Vagina (tissue), 2 donors: ENCODE results near the gene FCHSD2. TPM values are rescaled to one million over a fixed set of nuclear protein-coding genes. Genes with fewer than 3 reads are reported as not detected.
"Not testable (repeated sequence)": the region's sequence is repeated elsewhere in the genome, so short reads cannot be mapped to it uniquely, and the experiment has no call there.

Source experiments
- DNase-seq, 2 donors: peaks; one replicate each; pipeline ENCODE4 v3.0.0-alpha.2; 2017; ENCODE audit errors: extremely low spot score in 2 of 2
- H3K27ac ChIP-seq: fragments of 200-600 bp; sonication (generic); one replicate; pipeline ENCODE4 v1.5.1; 2019
- H3K27me3 ChIP-seq: fragments of 200-600 bp; sonication (generic); one replicate; pipeline ENCODE4 v1.5.1; 2019
- H3K36me3 ChIP-seq, 2 donors: fragments of 200-600 bp; sonication (generic); one replicate each; pipeline ENCODE4 v1.5.1; 2017 to 2019
- H3K4me1 ChIP-seq: fragments of 200-600 bp; sonication (generic); one replicate; pipeline ENCODE4 v1.5.1; 2019
- H3K4me3 ChIP-seq, 2 donors: fragments of 200-600 bp; sonication (generic); 1 replicate in 1 of 2; 2 replicates in 1 of 2; pipeline ENCODE4 v1.5.1; 2016 to 2019
- H3K9me3 ChIP-seq: fragments of 200-600 bp; sonication (generic); one replicate; pipeline ENCODE4 v1.5.1; 2019
- POLR2A ChIP-seq, 2 donors: fragments of 450-650 bp; IDR thresholded peaks; one replicate each; pipeline ENCODE4 v1.6.1; 2017; ENCODE audit warnings: antibody characterized with exemption in 2 of 2, mild to moderate bottlenecking in 2 of 2, moderate library complexity in 2 of 2
- POLR2AphosphoS5 ChIP-seq, 2 donors: sonication (generic); formaldehyde crosslinking; IDR thresholded peaks; one replicate each; pipeline ENCODE4 v1.9.0; 2017; ENCODE audit warnings: antibody characterized with exemption in 2 of 2, mild to moderate bottlenecking in 2 of 2, low read depth in 1 of 2; ENCODE audit not compliant: insufficient read depth in 1 of 2
- intact Hi-C: fragments of 100-400 bp; cut with DNase I; formaldehyde crosslinking; loops from one replicate; pipeline ENCODE4 v1.15.1; 2023
- total RNA-seq: library from RNA; depleted of rRNA; stranded (reverse); fragments of >200 nt; gene quantifications from one replicate; pipeline ENCODE4 v1.2.3, GENCODE V29; 2016
- TF ChIP-seq, protein P1 (sequence below), 3 experiments: fragments of 450-650 bp in 2 of 3; fragments of 200-600 bp in 1 of 3; sonication (generic) in 1 of 3; IDR thresholded peaks; one replicate each; pipeline ENCODE4 v1.5.1; 2017 to 2019; ENCODE audit warnings: antibody characterized with exemption in 3 of 3, mild to moderate bottlenecking in 2 of 3, moderate library complexity in 2 of 3

Gene FCHSD2
- total RNA-seq, 1 donor from 2014 or later, result 15.7 TPM

DNA sequence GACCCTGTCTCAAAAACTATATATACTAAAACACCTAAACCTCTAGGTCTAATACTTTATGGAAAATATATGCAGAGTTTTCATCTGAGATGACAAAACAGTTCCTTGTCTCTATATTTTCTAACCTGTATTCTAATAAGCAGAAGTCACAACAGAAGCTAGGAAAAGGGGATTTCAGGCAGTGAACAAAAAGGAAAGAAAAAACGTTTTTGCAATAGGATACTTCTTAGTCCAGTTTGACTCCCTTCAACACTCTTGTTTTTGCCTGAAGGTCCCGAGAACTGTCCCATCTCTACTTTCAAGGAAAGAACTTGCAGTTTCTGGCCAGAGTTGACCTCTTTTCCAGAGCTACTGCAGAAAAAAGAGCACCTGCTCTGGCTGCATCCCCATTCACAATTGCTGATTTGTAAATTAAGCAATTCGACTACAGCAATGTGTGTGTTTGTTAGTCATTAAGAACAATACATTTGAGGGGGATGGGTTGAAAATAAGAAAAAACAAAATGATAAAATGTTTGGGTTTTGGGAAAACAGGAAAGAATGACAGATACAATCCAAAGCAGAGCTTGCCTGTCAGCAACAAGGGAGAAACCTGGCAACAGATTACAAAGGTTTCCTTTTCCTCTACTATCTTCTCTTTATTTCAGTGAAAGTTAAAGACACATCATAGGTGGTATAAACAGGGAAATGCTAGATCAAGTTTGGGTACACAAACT is 160.0 kb downstream of the FCHSD2 start:
- no peaks in the 10 kb centered on the region for H3K4me1 ChIP-seq
- TF ChIP-seq, protein P1, sequence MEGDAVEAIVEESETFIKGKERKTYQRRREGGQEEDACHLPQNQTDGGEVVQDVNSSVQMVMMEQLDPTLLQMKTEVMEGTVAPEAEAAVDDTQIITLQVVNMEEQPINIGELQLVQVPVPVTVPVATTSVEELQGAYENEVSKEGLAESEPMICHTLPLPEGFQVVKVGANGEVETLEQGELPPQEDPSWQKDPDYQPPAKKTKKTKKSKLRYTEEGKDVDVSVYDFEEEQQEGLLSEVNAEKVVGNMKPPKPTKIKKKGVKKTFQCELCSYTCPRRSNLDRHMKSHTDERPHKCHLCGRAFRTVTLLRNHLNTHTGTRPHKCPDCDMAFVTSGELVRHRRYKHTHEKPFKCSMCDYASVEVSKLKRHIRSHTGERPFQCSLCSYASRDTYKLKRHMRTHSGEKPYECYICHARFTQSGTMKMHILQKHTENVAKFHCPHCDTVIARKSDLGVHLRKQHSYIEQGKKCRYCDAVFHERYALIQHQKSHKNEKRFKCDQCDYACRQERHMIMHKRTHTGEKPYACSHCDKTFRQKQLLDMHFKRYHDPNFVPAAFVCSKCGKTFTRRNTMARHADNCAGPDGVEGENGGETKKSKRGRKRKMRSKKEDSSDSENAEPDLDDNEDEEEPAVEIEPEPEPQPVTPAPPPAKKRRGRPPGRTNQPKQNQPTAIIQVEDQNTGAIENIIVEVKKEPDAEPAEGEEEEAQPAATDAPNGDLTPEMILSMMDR (IDR thresholded peaks at IDR 0.05), result no peak
- no peak for TF ChIP-seq POLR2AphosphoS5 (IDR thresholded peaks at IDR 0.05; ENCODE audit: insufficient read depth in 1 of 2, low read depth in 1 of 2)
- no peak for TF ChIP-seq POLR2A (IDR thresholded peaks at IDR 0.05)
- DNase-seq, result no peak

GRCh38 chr11:72981080-72981479 is 161.0 kb downstream of the FCHSD2 start:
- H3K4me1 ChIP-seq, result no peaks in the 10 kb centered on the region
- intact Hi-C loops, result no loop called here
- H3K4me3 ChIP-seq, result no peak overlapping the region
- no peak overlapping the region for H3K27ac ChIP-seq
- no peaks in the 10 kb centered on the region for H3K27me3 ChIP-seq
- no peaks in the 10 kb centered on the region for H3K9me3 ChIP-seq
- TF ChIP-seq POLR2AphosphoS5 (IDR thresholded peaks at IDR 0.05; ENCODE audit: insufficient read depth in 1 of 2, low read depth in 1 of 2), result no peak
- no peak for TF ChIP-seq POLR2A (IDR thresholded peaks at IDR 0.05)
- TF ChIP-seq, protein P1 (IDR thresholded peaks at IDR 0.05), result no peak
- DNase-seq, result no peak
- H3K36me3 ChIP-seq, result peaks cover 0 to 4% of the 10 kb centered on the region in 2 donors

More for the DNA sequence above, 160.0 kb downstream of the FCHSD2 start:
- Histone ChIP-seq H3K9me3 (no peaks in the 10 kb centered on the region), H3K4me3 (no peak overlapping the region), H3K27me3 (no peaks in the 10 kb centered on the region), H3K27ac (no peak overlapping the region), H3K36me3 (peaks cover 0 to 4% of the 10 kb centered on the region in 2 donors)
- intact Hi-C loops, result no loop called here

- H3K27ac ChIP-seq, DNase-seq, H3K27me3 ChIP-seq, H3K9me3 ChIP-seq, intact Hi-C loops, H3K4me1 ChIP-seq, H3K36me3 ChIP-seq, H3K4me3 ChIP-seq: not testable (repeated sequence)
These were observed 164.3 kb downstream of the FCHSD2 start for GRCh38 chr11:72977782-72978181.

DNA sequence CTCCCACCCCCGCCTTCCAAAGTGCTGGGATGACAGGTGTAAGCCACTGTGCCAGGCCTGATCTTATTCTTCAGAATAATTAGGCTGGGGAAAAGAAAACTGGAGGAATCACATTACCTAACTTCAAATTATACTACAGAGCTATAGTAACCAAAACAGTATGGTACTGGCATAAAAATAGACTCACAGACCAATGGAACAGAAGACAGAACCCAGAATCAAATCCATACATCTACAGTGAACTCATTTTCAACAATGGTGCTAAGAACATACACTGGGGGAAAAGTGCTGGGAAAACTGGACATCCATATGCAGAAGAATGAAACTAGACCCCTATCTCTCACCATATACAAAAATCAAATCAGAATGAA is 165.6 kb downstream of the FCHSD2 start:
- H3K9me3 ChIP-seq, H3K36me3 ChIP-seq, H3K27ac ChIP-seq, intact Hi-C loops, DNase-seq, H3K4me1 ChIP-seq, H3K4me3 ChIP-seq, H3K27me3 ChIP-seq: not testable (repeated sequence)

- peaks cover 0 to 4% of the 10 kb centered on the region in 2 donors for H3K36me3 ChIP-seq
- TF ChIP-seq POLR2AphosphoS5 (IDR thresholded peaks at IDR 0.05; ENCODE audit: insufficient read depth in 1 of 2, low read depth in 1 of 2) (peak; percentile 27 to 81), POLR2A (IDR thresholded peaks at IDR 0.05) (no peak)
- TF ChIP-seq, protein P1 (IDR thresholded peaks at IDR 0.05), result no peak
These were observed 166.2 kb downstream of the FCHSD2 start for GRCh38 chr11:72975778-72976521.

More at GRCh38 chr11:72975778-72976521, 166.2 kb downstream of the FCHSD2 start:
- Histone ChIP-seq H3K4me1 (no peaks in the 10 kb centered on the region), H3K27me3 (no peaks in the 10 kb centered on the region), H3K9me3 (no peaks in the 10 kb centered on the region), H3K27ac (no peak overlapping the region), H3K4me3 (no peak overlapping the region)
- no peak for DNase-seq
- intact Hi-C loops, result no loop called here
